Activated T-cell treated with anti-CD3 and anti-CD28 coated beads for 4 hours (primary cell): Measurements from ENCODE around the gene SHOC1.
"Not testable (repeated sequence)": the region's sequence is repeated elsewhere in the genome, so short reads cannot be mapped to it uniquely, and the experiment has no call there.

Experiments used
- DNase-seq: peaks from one replicate; pipeline ENCODE4 v3.0.0-alpha.2; 2020

Gene SHOC1

DNA sequence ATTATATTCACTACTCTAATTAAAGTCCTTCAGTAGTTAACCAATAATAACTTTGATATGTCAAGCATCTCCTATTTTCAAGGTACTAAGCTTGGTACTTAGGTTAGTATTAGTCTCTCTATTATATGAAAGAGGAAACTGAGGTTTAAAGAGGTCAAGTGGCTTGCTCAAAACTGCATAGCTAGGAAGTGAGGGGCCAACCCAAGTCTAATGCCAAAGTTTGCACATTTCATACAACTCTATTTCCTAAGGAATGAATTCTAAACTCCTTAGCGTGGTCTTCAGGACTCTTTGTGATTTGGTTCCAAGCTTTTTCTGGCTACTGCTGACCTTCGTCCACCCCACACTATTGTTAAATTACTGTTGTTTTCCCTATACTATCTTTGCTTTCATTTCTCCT is 9.9 kb upstream of the SHOC1 start:
- no peak for DNase-seq

DNA sequence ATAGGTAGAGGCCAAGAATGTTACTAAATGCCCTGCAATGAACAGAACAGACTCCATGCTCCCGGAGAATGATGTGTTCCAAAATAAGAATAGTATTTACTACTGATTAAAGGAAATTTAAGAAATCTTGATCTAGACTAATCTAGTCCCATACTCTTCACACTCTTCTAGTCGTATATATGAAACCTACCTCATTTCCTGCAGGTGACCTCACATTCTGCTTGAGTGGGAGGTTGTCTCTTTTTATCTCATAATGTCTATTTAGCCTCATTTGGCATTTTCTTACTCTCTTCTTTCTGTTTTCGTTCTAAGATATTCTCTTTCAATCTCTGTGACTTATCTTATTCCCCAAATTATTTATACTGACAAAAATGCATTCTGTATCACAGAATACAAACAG is 9.2 kb upstream of the SHOC1 start:
- DNase-seq = no peak

DNA sequence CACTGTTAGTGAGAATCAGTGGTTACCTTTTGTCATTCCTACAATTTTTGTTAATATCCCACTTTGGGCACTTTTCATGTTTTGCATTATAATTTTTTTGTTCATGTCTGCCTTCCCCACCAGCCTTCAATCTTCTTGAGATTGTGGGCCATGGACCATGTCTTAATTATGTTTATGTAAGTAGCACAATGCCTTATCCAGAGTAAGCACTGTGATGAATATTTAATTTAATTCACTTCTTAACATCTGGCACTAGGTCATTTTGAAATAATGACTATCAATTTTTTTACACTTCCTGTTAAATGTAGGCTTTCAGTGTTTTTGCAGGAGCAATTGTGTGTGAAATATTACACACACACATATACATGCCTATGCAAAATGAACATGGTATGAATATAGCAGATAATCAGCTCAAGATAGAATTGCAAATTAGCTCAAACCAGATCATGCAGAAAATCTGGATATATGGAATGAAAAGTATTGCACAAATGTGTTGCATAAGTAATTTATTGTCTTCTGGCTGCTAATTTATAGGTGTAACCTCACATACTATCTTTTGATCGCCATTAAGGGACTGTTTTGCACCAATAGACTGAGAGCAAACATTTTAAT is 5.3 kb upstream of the SHOC1 start:
- no peak for DNase-seq

DNA sequence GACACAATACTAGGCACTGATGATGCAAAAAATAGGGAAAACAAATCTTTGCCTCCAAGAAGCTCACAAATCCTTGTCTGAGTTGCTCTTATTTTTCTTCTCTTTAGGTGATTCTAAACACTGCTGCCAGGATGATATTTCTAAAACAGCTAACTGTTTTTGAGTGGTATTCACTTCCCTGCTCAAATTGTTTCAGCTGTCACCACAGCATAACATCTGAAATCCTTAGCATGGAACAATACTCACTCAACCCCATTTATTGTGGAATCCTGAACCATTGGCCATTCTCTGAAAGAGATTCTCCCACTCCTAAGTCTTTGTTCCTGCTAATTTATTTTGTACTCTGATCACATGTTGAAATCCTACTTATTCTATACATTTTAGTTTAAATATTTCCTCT is 4.8 kb upstream of the SHOC1 start:
- no peak for DNase-seq

DNA sequence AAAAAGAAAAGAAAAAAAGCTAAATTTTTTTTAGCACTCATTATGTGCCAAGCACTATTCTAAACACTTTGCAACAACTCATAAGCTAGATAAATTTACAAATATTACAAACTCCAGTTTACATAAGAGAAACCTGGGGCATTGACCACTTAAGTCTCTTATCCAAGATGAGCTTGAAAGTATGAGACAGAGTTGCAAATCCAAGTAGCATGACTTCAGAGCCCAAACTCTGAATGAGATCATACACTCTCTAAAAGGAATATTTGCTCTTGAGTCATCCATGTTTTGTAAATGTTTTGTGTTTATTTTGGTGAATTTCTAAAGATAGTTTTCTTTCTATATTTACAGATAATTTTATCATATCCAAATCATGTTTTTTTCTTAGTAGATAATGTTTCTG is 4.0 kb upstream of the SHOC1 start:
- no peak for DNase-seq

DNA sequence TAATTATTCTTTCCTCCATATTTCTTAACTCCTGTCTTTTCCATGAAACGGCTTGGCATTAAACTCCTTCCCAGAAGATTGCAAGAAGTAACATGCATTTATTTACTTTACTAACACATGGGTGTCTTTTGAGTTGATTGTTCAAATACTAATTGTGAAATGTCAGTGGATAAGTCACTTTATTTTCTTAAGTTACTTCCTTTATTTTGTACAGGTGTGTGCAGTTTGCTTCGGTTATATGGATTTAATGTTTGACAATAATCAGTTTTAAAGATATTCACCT is 761 bp upstream of the SHOC1 start:
- no peak for DNase-seq

DNA sequence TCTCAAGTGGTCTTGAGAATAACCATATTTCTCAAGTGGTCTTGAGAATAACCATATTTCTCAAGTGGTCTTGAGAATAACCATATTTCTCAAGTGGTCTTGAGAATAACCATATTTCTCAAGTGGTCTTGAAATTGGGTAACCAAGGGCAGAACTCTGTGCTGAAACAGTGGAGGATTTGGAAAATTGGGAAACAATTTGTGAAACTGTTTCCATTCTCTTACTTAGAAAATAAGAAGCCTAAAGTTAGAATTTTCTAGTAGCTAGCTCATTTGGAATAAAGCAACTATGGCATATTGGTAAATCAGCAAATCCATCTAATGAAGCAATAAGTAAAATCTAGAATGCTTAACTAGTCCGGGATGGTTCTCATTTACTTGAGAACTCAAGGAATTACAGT is 2.9 kb downstream of the SHOC1 start:
- DNase-seq = not testable (repeated sequence)

DNA sequence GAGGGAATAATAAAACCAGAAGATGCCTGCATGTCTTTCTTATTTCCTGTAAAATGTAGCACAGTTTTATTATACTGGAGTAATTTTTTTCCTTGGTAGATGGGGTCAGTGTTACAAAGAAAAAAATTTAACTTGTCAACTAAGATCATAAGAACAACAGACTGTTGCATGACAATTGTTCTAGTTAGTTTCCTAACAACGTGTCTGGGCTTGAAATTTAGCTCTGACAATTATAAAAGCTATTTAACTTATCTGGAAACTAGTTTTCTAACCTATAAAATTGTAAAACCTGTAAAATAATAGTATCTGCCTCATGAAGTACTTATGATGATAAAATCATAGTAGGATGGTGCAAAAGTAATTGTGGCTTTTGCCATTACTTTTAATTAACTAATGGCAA is 4.9 kb downstream of the SHOC1 start:
- DNase-seq = no peak

DNA sequence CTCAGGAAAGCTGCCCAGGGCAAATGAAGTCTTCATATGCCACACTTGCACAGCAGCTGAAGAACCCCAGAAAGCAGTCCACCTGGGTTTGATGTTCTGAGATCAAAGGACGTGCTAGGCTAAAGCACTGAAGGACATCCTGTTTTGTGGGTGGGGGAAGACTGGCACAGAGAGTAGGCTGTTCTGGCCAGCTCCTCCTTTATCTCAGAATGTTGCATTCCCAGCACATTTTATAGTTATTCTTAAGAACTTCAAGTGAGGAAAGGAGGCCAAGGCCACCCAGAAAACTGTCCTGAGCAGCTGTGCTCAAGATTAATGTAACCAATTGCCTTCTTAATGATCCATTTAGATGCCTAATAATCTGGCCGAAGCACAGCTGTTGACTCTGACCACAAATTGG is 10.9 kb downstream of the SHOC1 start:
- DNase-seq = no peak

DNA sequence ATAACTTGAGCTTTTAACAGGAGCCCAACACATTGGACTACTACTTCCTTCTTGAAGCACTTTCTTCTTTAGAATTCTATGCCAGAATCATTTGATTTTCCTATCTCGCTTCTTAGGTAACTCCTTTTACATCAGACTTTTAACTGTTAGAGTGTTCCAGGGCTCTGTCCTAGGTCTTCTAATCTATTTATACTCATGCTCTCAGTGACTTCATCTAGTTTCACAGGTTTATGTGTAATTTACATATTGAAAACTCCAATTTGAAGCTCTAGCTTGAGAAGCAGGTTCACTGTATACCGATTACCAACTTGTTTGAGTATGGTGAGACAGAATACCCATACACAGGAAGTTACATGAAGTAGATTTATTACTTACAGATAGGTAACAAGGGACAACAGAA is 11.3 kb downstream of the SHOC1 start:
- no peak for DNase-seq

DNA sequence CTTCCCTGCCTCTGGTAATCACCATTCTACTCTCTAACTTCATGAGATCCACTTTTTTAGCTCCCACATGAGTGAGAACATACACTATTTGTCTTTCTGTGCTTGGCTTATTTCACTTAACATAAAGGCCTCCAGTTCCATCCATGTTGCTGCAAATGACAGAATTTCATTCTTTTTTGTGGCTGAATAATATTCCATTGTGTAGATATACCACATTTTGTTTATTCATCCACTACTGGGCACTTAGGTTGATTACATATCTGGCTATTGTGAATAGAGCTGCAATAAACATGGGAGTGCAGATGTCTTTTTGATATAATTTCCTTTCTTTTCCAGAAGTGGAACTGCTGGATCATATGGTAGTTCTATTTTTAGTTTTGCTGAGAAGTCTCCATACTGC is 28.7 kb downstream of the SHOC1 start:
- no peak for DNase-seq

DNA sequence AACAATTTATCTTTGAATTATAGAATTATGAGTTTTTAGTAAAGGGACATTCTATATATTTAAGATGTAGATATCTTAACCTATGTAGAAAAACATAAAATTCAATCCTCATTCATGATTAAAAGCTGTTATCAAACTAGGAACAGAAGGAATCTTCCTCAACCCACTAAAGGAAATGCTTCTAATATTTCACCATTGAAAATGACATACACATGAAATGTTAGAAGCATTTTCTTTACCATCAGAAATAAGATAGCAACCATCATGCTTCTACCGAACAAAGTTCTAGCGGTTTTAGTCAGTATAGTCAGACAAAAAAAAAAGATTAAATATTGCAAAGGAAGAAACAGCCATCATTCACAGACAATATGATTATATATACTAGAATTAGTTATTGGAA is 32.2 kb downstream of the SHOC1 start:
- DNase-seq = no peak

DNA sequence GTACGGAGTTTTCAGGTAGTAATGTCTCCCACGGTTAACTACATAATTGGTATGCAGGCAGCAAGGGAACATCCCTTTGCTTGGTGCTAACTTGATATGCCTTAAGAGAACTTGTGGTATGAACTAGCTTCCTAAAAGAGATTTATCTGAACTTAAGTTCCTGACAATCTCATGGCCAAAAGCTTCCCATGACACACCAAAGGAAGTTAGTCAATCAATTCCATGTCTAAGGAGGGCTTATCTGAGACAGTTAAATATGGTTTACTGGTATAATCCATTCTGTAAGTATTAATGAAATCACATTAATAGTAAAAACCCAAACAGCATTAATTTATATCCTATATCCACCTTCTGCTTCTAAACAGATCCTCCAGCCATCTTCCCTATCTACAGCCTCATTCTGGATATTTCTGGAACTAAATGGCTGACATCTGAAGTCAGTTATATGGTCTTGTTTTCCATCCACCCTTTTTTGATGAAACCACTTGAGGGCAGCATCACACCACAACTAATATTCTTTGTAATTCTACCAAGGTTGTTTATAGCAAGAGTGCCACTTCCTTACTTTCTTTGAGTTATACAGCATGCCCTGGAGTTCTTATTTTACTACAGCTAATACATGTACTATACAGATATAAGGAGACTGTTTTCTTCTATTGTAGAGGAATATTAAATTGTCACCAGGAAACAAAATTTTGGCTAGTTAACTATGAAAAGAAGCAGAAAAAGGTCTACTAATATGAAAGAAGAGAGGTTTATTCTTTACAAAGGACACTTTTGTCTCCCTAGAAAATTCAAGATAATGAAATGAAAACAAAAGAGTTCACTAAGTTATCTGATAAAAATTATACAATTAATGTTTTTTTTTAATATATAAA is 34.7 kb downstream of the SHOC1 start:
- peak; percentile 52 for DNase-seq

DNA sequence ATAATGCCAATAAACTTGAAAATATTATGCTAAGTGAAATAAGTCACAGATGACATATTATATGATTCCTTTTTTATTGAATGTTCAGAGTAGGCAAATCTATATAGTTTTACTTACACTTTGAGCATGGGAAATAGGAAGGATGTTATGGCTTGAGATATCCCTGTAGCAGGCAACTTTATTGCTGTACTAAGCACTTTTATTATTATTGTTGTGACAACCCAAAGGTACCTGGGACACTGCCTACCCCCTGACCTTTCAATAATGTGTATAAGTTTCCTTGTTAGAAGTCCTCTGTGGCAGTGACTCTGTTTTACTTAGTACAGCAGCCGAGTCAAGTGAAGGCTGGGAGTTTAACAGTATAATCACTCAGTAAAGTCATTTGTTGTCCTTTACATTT is 39.9 kb downstream of the SHOC1 start:
- no peak for DNase-seq

DNA sequence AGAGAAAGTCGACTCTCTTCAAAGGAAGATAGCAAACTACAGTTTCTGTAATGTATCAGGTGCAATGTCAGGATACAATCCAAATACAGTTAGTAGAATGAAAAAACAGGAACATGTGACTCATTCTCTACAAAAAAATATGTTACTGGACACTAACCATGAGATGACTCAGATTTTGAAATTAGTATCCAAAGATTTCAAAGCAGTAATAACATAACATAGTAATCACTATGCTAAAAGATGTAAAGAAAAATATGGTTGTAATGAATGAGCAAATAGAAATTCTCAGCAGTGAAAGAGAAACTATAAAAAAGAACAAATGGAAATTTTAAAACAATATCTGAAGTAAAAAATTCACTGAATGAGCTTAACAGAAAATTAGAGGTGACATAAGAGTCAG is 42.3 kb downstream of the SHOC1 start:
- no peak for DNase-seq
